Esophagus squamous epithelium (tissue), 5 donors: ENCODE data around the gene CAMTA1. TPM values are rescaled to one million over a fixed set of nuclear protein-coding genes. Genes with fewer than 3 reads are reported as not detected.

Experiments used
- DNase-seq: peaks from one replicate; lab custom pipeline; 2025; lab: John Stamatoyannopoulos, UW
- H3K27ac ChIP-seq, 4 donors: fragments of 200-600 bp; sonication (generic); one replicate each; pipeline ENCODE4 v1.5.1; 2016 to 2019; ENCODE audit warnings: mild to moderate bottlenecking in 1 of 4
- H3K27me3 ChIP-seq, 4 donors: fragments of 200-600 bp; sonication (generic); 1 replicate in 3 of 4; 2 replicates in 1 of 4; pipeline versions ENCODE4 v1.5.1 to v1.6.0; 2017 to 2021; ENCODE audit warnings: antibody characterized with exemption in 1 of 4
- H3K36me3 ChIP-seq, 3 donors: fragments of 200-600 bp; sonication (generic); one replicate each; pipeline ENCODE4 v1.5.1; 2016 to 2019
- H3K4me1 ChIP-seq, 3 donors: fragments of 200-600 bp; sonication (generic); one replicate each; pipeline ENCODE4 v1.5.1; 2017 to 2019
- H3K4me3 ChIP-seq, 4 donors: fragments of 200-600 bp; sonication (generic); 1 replicate in 3 of 4; 2 replicates in 1 of 4; pipeline ENCODE4 v1.5.1; 2016 to 2019; ENCODE audit warnings: mild to moderate bottlenecking in 2 of 4, moderate library complexity in 1 of 4
- H3K9me3 ChIP-seq, 3 donors: fragments of 200-600 bp; sonication (generic); one replicate each; pipeline ENCODE4 v1.5.1; 2016 to 2019
- CTCF ChIP-seq, 6 experiments: fragments of 450-650 bp in 4 of 6; fragments of 200-600 bp in 2 of 6; sonication (generic) in 2 of 6; IDR thresholded peaks; one replicate each; pipeline ENCODE4 v1.5.1; 2016 to 2019; ENCODE audit warnings: antibody characterized with exemption in 6 of 6, mild to moderate bottlenecking in 4 of 6, moderate library complexity in 4 of 6
- POLR2A ChIP-seq, 4 donors: fragments of 450-650 bp; IDR thresholded peaks; one replicate each; pipeline ENCODE4 v1.6.1; 2017; ENCODE audit warnings: antibody characterized with exemption in 4 of 4, mild to moderate bottlenecking in 4 of 4, moderate library complexity in 3 of 4
- WGBS, 2 donors: methylation state at CpG; one replicate each; pipeline ENCODE4 v1.1.5; 2018; 5-methylcytosine and 5-hydroxymethylcytosine counted together
- intact Hi-C: fragments of 100-400 bp; cut with DNase I; formaldehyde crosslinking; loops from one replicate; pipeline ENCODE4 v1.15.0; 2022
- total RNA-seq, 4 donors: library from RNA; depleted of rRNA; stranded (reverse); fragments of >200 nt; gene quantifications; one replicate each; pipeline ENCODE4 v1.1.0, GENCODE V29; 2016
- donor health status: DM: yes; HTN: yes; CAD: no.

The CAMTA1 gene
- total RNA-seq, 4 donors from 2014 or later = 31.3 to 77.4 (median 45.9) TPM

GRCh38 chr1:7351649-7352048, 566.4 kb downstream of the CAMTA1 start:
- H3K27ac ChIP-seq = no peak overlapping the region
- H3K9me3 ChIP-seq = no peaks in the 10 kb centered on the region
- DNase-seq = no peak
- WGBS, 2 donors = 79 to 80% methylated on average over 13 of the region's 13 CpGs
- intact Hi-C loops = no loop called here
- H3K4me1 ChIP-seq = no peaks in the 10 kb centered on the region
- H3K36me3 ChIP-seq = no peaks in the 10 kb centered on the region
- TF ChIP-seq CTCF (IDR thresholded peaks at IDR 0.05) (no peak), POLR2A (IDR thresholded peaks at IDR 0.05) (no peak)
- H3K27me3 ChIP-seq = peaks cover 0 to 8% (median 0%) of the 10 kb centered on the region in 4 donors
- H3K4me3 ChIP-seq = no peak overlapping the region

- TF ChIP-seq POLR2A (IDR thresholded peaks at IDR 0.05) = no peak
- TF ChIP-seq CTCF (IDR thresholded peaks at IDR 0.05) = no peak
- Histone ChIP-seq H3K27me3 (peaks cover 0 to 8% (median 0%) of the 10 kb centered on the region in 4 donors), H3K27ac (no peak overlapping the region), H3K9me3 (no peaks in the 10 kb centered on the region), H3K4me3 (no peak overlapping the region), H3K4me1 (no peaks in the 10 kb centered on the region), H3K36me3 (no peaks in the 10 kb centered on the region)
- intact Hi-C loops = no loop called here
- DNase-seq = no peak
- WGBS, 2 donors = 96% methylated on average over 4 of the region's 4 CpGs; no CpG with 5 or more reads in 1 of the 2 donors
Measured at GRCh38 chr1:7352364-7352763, 567.1 kb downstream of the CAMTA1 start.

- intact Hi-C loops = no loop called here
- Histone ChIP-seq H3K4me3 (no peak overlapping the region), H3K27ac (no peak overlapping the region), H3K36me3 (no peaks in the 10 kb centered on the region), H3K9me3 (no peaks in the 10 kb centered on the region), H3K27me3 (peaks cover 0 to 8% (median 0%) of the 10 kb centered on the region in 4 donors), H3K4me1 (no peaks in the 10 kb centered on the region)
- no peak for DNase-seq
- TF ChIP-seq CTCF (IDR thresholded peaks at IDR 0.05) (no peak), POLR2A (IDR thresholded peaks at IDR 0.05) (no peak)
- WGBS, 2 donors = 29 to 40% methylated on average over 1 to 2 of the region's 4 CpGs
Measured at GRCh38 chr1:7352974-7353373, 567.7 kb downstream of the CAMTA1 start.

- H3K27me3 ChIP-seq = peaks cover 0 to 13% (median 0%) of the 10 kb centered on the region in 4 donors
- DNase-seq = no peak
- no peak overlapping the region for H3K4me3 ChIP-seq
- no peak overlapping the region for H3K27ac ChIP-seq
- no peaks in the 10 kb centered on the region for H3K9me3 ChIP-seq
- no peaks in the 10 kb centered on the region for H3K36me3 ChIP-seq
- intact Hi-C loops = no loop called here
- H3K4me1 ChIP-seq = no peaks in the 10 kb centered on the region
- WGBS, 2 donors = 92 to 96% methylated on average over 2 of the region's 2 CpGs
- TF ChIP-seq CTCF (IDR thresholded peaks at IDR 0.05) (no peak), POLR2A (IDR thresholded peaks at IDR 0.05) (no peak)
Measured at GRCh38 chr1:7355646-7356045, 570.4 kb downstream of the CAMTA1 start.

- no peak overlapping the region for H3K4me3 ChIP-seq
- H3K36me3 ChIP-seq = no peaks in the 10 kb centered on the region
- TF ChIP-seq POLR2A (IDR thresholded peaks at IDR 0.05) (no peak), CTCF (IDR thresholded peaks at IDR 0.05) (no peak)
- WGBS, 2 donors = 66 to 77% methylated on average over 2 to 5 of the region's 5 CpGs
- no peaks in the 10 kb centered on the region for H3K9me3 ChIP-seq
- no peak for DNase-seq
- peaks cover 0 to 10% (median 0%) of the 10 kb centered on the region in 4 donors for H3K27me3 ChIP-seq
- intact Hi-C loops = no loop called here
- no peaks in the 10 kb centered on the region for H3K4me1 ChIP-seq
- H3K27ac ChIP-seq = no peak overlapping the region
Measured at GRCh38 chr1:7356079-7356478, 570.8 kb downstream of the CAMTA1 start.
